Transverse colon (tissue), 4 donors: ENCODE measurements around the gene UIMC1. TPM values are rescaled to one million over a fixed set of nuclear protein-coding genes. Genes with fewer than 3 reads are reported as not detected.

Source experiments
- DNase-seq: peaks from one replicate; pipeline ENCODE4 v3.0.0-alpha.2; 2019
- H3K27ac ChIP-seq, 4 donors: fragments of 200-600 bp; sonication (generic); 2 replicates each; pipeline ENCODE4 v1.5.1; 2016 to 2018; ENCODE audit warnings: inconsistent platforms in 4 of 4
- H3K27me3 ChIP-seq: fragments of 200-600 bp; sonication (generic); 2 replicates; pipeline ENCODE4 v1.5.1; 2017; ENCODE audit warnings: inconsistent platforms
- H3K36me3 ChIP-seq, 4 donors: fragments of 200-600 bp; sonication (generic); 2 replicates each; pipeline ENCODE4 v1.5.1; 2017 to 2019; ENCODE audit warnings: inconsistent platforms in 4 of 4
- H3K4me1 ChIP-seq, 4 donors: fragments of 200-600 bp; sonication (generic); 2 replicates each; pipeline ENCODE4 v1.5.1; 2017 to 2020; ENCODE audit warnings: inconsistent platforms in 4 of 4
- H3K4me3 ChIP-seq, 4 donors: fragments of 200-600 bp; sonication (generic); 1 replicate in 1 of 4; 2 replicates in 3 of 4; pipeline versions ENCODE4 v1.5.1 to v1.6.1; 2017 to 2019; ENCODE audit warnings: inconsistent platforms in 4 of 4
- H3K9me3 ChIP-seq, 2 donors: fragments of 200-600 bp; sonication (generic); 2 replicates each; pipeline ENCODE4 v1.5.1; 2017 to 2019; ENCODE audit warnings: inconsistent platforms in 2 of 2
- EP300 ChIP-seq: sonication (generic); formaldehyde crosslinking; IDR thresholded peaks from one replicate; pipeline ENCODE4 v1.6.1; 2017; ENCODE audit warnings: antibody characterized with exemption, low read depth
- POLR2A ChIP-seq: fragments of 450-650 bp; IDR thresholded peaks from one replicate; pipeline ENCODE4 v1.6.1; 2016; ENCODE audit warnings: antibody characterized with exemption, mild to moderate bottlenecking, moderate library complexity
- POLR2AphosphoS5 ChIP-seq, 3 donors: sonication (generic); formaldehyde crosslinking; IDR thresholded peaks; one replicate each; pipeline ENCODE4 v1.6.1; 2016; ENCODE audit warnings: antibody characterized with exemption in 3 of 3
- WGBS, 2 donors: methylation state at CpG; one replicate each; pipeline ENCODE4 v1.1.5; 2018; ENCODE audit warnings: low coverage in 1 of 2; 5-methylcytosine and 5-hydroxymethylcytosine counted together
- in situ Hi-C, 4 donors: fragments of 200-750 bp; cut with MboI; loops; one replicate each; pipeline versions ENCODE4 v1.15.0 to v1.15.1; 2017; ENCODE audit warnings: low sequenced_read_pairs in 3 of 4, low pct_ligation_motif_present in 1 of 4, low pct_unique_long_range_greater_than_20kb in 1 of 4
- intact Hi-C: fragments of 100-400 bp; cut with DNase I; formaldehyde crosslinking; loops from one replicate; pipeline ENCODE4 v1.15.1; 2023; ENCODE audit warnings: low total_unique reads
- total RNA-seq, 4 donors: library from RNA; depleted of rRNA; stranded (reverse); fragments of >200 nt; gene quantifications; one replicate each; pipeline ENCODE4 v1.1.0, GENCODE V29; 2016
- TF ChIP-seq, protein P1 (sequence below), 5 experiments: fragments of 200-600 bp in 3 of 5; fragments of 450-650 bp in 2 of 5; sonication (generic) in 3 of 5; IDR thresholded peaks; 1 replicate in 2 of 5; 2 replicates in 3 of 5; pipeline ENCODE4 v1.5.1; 2016 to 2017; ENCODE audit warnings: antibody characterized with exemption in 5 of 5, inconsistent platforms in 3 of 5, mild to moderate bottlenecking in 2 of 5, moderate library complexity in 1 of 5

Gene UIMC1
- total RNA-seq, 4 donors from 2014 or later: 25.1 to 213 (median 34.6) TPM

DNA sequence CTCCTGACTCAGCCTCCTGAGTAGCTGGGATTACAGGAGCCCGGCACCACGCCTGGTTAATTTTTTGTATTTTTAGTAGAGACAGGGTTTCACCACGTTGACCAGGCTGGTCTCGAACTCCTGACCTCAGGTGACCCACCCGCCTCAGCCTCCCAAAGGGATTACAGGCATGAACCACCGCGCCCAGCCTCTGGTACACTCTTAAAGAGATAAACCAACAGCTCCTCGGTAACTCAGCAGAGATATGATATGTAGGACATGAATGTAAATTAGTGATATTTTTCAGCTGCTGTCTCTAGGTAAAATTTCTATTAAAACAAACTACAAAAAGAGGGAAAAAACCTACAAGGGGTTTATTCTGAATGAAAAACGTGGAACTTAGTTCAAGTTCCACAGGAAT, 64.6 kb downstream of the UIMC1 start:
- Histone ChIP-seq H3K36me3 (peaks cover 0 to 30% (median 5%) of the 10 kb centered on the region in 4 donors), H3K4me1 (no peaks in the 10 kb centered on the region), H3K27ac (no peak overlapping the region), H3K4me3 (no peak overlapping the region), H3K27me3 (no peaks in the 10 kb centered on the region), H3K9me3 (no peaks in the 10 kb centered on the region)
- DNase-seq: no peak
- TF ChIP-seq, protein P1, sequence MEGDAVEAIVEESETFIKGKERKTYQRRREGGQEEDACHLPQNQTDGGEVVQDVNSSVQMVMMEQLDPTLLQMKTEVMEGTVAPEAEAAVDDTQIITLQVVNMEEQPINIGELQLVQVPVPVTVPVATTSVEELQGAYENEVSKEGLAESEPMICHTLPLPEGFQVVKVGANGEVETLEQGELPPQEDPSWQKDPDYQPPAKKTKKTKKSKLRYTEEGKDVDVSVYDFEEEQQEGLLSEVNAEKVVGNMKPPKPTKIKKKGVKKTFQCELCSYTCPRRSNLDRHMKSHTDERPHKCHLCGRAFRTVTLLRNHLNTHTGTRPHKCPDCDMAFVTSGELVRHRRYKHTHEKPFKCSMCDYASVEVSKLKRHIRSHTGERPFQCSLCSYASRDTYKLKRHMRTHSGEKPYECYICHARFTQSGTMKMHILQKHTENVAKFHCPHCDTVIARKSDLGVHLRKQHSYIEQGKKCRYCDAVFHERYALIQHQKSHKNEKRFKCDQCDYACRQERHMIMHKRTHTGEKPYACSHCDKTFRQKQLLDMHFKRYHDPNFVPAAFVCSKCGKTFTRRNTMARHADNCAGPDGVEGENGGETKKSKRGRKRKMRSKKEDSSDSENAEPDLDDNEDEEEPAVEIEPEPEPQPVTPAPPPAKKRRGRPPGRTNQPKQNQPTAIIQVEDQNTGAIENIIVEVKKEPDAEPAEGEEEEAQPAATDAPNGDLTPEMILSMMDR (IDR thresholded peaks at IDR 0.05): no peak
- no peak for TF ChIP-seq POLR2AphosphoS5 (IDR thresholded peaks at IDR 0.05)
- no peak for TF ChIP-seq POLR2A
- no peak for TF ChIP-seq EP300
- intact Hi-C loops (no loop called here), in situ Hi-C loops (no loop called here)
- 83 to 89% methylated on average over 7 to 9 of the region's 9 CpGs for WGBS, 2 donors

DNA sequence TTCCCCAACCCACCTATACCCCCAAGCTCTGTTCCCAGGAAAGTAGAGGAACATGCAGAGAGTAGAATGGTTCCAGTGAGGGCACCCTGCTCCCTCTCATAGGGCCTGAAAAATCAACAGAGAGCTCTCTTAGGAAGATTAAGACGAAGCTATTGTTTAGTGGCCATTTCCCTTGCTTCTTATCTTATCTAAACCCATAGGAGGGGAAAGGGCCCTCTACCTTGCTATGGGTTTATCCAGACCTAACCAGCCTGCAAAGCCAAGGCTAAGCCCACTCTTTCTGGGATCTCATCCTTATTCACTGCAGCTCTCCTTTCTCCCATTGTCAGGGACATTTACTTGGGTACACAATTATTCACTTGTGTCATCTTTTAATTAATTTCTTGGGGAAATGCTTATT, 68.1 kb downstream of the UIMC1 start:
- intact Hi-C loops (no loop called here), in situ Hi-C loops (no loop called here)
- WGBS, 2 donors: 96% methylated on average over 1 of the region's 1 CpG; no CpG with 5 or more reads in 1 of the 2 donors

DNA sequence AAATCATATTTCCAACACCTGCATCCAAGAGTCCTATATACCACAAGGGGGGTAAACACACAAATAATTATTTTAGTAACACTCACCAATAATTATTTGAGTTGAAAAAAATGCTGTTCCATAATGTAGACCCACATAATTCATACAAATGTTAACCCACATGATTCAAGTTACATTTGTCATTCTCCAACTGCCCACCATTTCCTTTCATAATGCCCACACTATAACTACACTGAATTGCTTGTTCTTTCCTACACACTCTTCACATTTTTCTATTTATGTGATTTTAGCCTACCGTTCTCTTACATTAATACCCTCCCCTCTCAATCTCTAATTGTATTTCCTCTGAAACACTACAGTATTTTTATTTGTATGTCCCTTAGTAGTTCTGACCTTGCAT, 71.6 kb downstream of the UIMC1 start:
- H3K27me3 ChIP-seq: no peaks in the 10 kb centered on the region
- no peaks in the 10 kb centered on the region for H3K9me3 ChIP-seq
- no peak overlapping the region for H3K27ac ChIP-seq
- DNase-seq: no peak
- H3K36me3 ChIP-seq: peaks cover 0 to 17% (median 3%) of the 10 kb centered on the region in 4 donors
- in situ Hi-C loops: no loop called here
- WGBS, 2 donors: 51 to 100% methylated on average over 1 of the region's 1 CpG
- intact Hi-C loops: no loop called here
- no peak overlapping the region for H3K4me3 ChIP-seq
- no peak for TF ChIP-seq POLR2A
- TF ChIP-seq, protein P1 (IDR thresholded peaks at IDR 0.05): no peak
- no peaks in the 10 kb centered on the region for H3K4me1 ChIP-seq

More for the DNA sequence above, 68.1 kb downstream of the UIMC1 start:
- H3K36me3 ChIP-seq: peaks cover 0 to 21% (median 3%) of the 10 kb centered on the region in 4 donors
- H3K4me3 ChIP-seq: no peak overlapping the region
- H3K27ac ChIP-seq: no peak overlapping the region
- DNase-seq: no peak
- TF ChIP-seq, protein P1 (IDR thresholded peaks at IDR 0.05): no peak
- TF ChIP-seq POLR2AphosphoS5 (IDR thresholded peaks at IDR 0.05): no peak
- no peak for TF ChIP-seq EP300
- no peak for TF ChIP-seq POLR2A
- H3K27me3 ChIP-seq: no peaks in the 10 kb centered on the region
- no peaks in the 10 kb centered on the region for H3K9me3 ChIP-seq
- H3K4me1 ChIP-seq: no peaks in the 10 kb centered on the region

DNA sequence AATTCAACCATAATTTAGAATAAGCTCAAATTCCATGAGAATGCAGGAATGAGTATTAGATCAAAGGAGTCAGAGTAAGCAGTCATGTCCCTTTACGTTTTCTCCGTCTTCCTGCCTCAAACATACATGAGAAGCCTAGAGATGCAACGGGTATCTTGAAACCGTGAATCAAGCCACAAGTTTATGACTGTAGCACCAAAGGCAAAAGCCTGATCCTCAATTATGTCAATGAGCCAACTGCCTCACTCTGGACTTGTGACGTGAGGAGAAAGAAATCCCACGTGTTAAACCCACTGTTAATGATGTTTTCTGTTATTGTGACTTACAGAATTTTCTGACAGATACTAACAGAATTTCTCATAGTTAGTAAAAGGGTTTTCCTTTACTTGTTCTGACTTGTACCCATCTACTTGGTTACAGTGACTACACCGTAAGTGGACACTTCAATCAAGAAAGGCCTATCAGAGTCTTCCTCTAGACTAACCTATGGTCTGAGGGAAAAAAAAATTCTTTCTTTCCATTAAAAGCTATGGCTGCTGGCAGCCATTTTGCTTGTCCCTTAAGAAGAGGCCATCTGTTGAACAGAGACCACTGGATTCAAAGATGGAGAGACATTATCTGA, 72.2 kb downstream of the UIMC1 start:
- WGBS, 2 donors: 90 to 94% methylated on average over 7 of the region's 7 CpGs

More for the DNA sequence above, 72.2 kb downstream of the UIMC1 start:
- Histone ChIP-seq H3K27me3 (no peaks in the 10 kb centered on the region), H3K36me3 (peaks cover 0 to 17% (median 3%) of the 10 kb centered on the region in 4 donors), H3K9me3 (no peaks in the 10 kb centered on the region), H3K27ac (no peak overlapping the region), H3K4me1 (no peaks in the 10 kb centered on the region), H3K4me3 (no peak overlapping the region)
- intact Hi-C loops (no loop called here), in situ Hi-C loops (no loop called here)
- DNase-seq: no peak
- TF ChIP-seq, protein P1 (IDR thresholded peaks at IDR 0.05): no peak
- TF ChIP-seq POLR2AphosphoS5 (IDR thresholded peaks at IDR 0.05) (no peak), POLR2A (no peak), EP300 (no peak)
